Measurements from ENCODE around the gene GALNT6.

DNA sequence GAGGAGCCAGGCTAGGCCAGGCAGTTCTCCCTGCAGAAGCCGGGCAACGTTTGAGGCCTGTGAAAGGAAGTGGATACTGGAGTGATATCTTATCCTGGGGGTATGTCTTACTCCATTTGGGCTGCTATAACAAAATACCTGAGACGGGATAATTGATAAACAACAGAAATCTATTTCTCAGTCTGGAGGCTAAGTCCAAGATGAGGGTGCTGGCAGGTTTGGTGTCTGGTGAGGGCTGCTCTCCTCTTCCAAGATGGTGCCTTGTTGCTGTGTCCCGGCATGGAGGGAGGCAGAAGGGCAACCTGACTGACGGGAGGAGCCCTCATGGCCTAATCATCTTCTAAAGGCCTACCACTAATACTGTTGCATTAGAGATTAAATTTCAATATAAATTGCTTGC lies 15.7 kb upstream of the GALNT6 start:
- TF ChIP-seq, protein P1, sequence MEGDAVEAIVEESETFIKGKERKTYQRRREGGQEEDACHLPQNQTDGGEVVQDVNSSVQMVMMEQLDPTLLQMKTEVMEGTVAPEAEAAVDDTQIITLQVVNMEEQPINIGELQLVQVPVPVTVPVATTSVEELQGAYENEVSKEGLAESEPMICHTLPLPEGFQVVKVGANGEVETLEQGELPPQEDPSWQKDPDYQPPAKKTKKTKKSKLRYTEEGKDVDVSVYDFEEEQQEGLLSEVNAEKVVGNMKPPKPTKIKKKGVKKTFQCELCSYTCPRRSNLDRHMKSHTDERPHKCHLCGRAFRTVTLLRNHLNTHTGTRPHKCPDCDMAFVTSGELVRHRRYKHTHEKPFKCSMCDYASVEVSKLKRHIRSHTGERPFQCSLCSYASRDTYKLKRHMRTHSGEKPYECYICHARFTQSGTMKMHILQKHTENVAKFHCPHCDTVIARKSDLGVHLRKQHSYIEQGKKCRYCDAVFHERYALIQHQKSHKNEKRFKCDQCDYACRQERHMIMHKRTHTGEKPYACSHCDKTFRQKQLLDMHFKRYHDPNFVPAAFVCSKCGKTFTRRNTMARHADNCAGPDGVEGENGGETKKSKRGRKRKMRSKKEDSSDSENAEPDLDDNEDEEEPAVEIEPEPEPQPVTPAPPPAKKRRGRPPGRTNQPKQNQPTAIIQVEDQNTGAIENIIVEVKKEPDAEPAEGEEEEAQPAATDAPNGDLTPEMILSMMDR (IDR thresholded peaks at IDR 0.05; ENCODE audit: low read depth, low read length) = no peak
- TF ChIP-seq EZH2phosphoT487 (IDR thresholded peaks at IDR 0.05; ENCODE audit: low read depth) = no peak

All from OCI-LY3 (cell line).